Stimulated activated CD8-positive, alpha-beta memory T cell treated with anti-CD3 and anti-CD28 coated beads, Interleukin-7, amount 100 ng/mL, for 4 hours (primary cell): ENCODE results near the gene PEAR1.

ENCODE experiments used
- DNase-seq, 2 donors: peaks; one replicate each; pipeline ENCODE4 v3.0.0-alpha.2; 2020; ENCODE audit warnings: low read depth in 2 of 2

PEAR1 gene

GRCh38 chr1:156939786-156940334 lies 46.3 kb downstream of the PEAR1 start:
- no peak for DNase-seq

- DNase-seq, result no peak
These were observed 48.2 kb downstream of the PEAR1 start for GRCh38 chr1:156941675-156942074.

GRCh38 chr1:156942176-156942575 lies 48.7 kb downstream of the PEAR1 start:
- DNase-seq, result no peak

GRCh38 chr1:156942576-156942975 lies 49.1 kb downstream of the PEAR1 start:
- DNase-seq, result no peak

- no peak for DNase-seq
These were observed 50.2 kb downstream of the PEAR1 start for GRCh38 chr1:156943756-156944155.

GRCh38 chr1:156944268-156944667 lies 50.8 kb downstream of the PEAR1 start:
- DNase-seq, result no peak

GRCh38 chr1:156944848-156945247 lies 51.3 kb downstream of the PEAR1 start:
- DNase-seq, result no peak

- DNase-seq, result no peak
These were observed 52.6 kb downstream of the PEAR1 start for GRCh38 chr1:156945881-156946661.

- DNase-seq, result no peak
These were observed 53.6 kb downstream of the PEAR1 start for GRCh38 chr1:156947127-156947526.

- DNase-seq, result no peak
These were observed 54.5 kb downstream of the PEAR1 start for GRCh38 chr1:156947818-156948525.

GRCh38 chr1:156948708-156949107 lies 55.2 kb downstream of the PEAR1 start:
- no peak for DNase-seq

GRCh38 chr1:156949127-156949526 lies 55.6 kb downstream of the PEAR1 start:
- DNase-seq, result no peak

- no peak for DNase-seq
These were observed 57.9 kb downstream of the PEAR1 start for GRCh38 chr1:156951371-156951770.

GRCh38 chr1:156953571-156953970 lies 60.1 kb downstream of the PEAR1 start:
- DNase-seq, result no peak

- DNase-seq, result no peak
These were observed 62.8 kb downstream of the PEAR1 start for GRCh38 chr1:156956333-156956732.

GRCh38 chr1:156957634-156958033 lies 64.1 kb downstream of the PEAR1 start:
- no peak for DNase-seq

GRCh38 chr1:156958247-156958714 lies 64.8 kb downstream of the PEAR1 start:
- no peak for DNase-seq

GRCh38 chr1:156959414-156959813 lies 65.9 kb downstream of the PEAR1 start:
- DNase-seq, result no peak

GRCh38 chr1:156959925-156960324 lies 66.4 kb downstream of the PEAR1 start:
- no peak for DNase-seq

- DNase-seq, result no peak
These were observed 68.2 kb downstream of the PEAR1 start for GRCh38 chr1:156961709-156962108.

GRCh38 chr1:156963621-156964020 lies 70.1 kb downstream of the PEAR1 start:
- peak; percentile 2 to 4 for DNase-seq

GRCh38 chr1:156964441-156964840 lies 70.9 kb downstream of the PEAR1 start:
- DNase-seq, result no peak
